ENCODE data around the gene MSRB1. TPM values are rescaled to one million over a fixed set of nuclear protein-coding genes. Genes with fewer than 3 reads are reported as not detected.

The MSRB1 gene
- polyA plus RNA-seq, 1 donor from 2014 or later: 6.0 TPM

DNA sequence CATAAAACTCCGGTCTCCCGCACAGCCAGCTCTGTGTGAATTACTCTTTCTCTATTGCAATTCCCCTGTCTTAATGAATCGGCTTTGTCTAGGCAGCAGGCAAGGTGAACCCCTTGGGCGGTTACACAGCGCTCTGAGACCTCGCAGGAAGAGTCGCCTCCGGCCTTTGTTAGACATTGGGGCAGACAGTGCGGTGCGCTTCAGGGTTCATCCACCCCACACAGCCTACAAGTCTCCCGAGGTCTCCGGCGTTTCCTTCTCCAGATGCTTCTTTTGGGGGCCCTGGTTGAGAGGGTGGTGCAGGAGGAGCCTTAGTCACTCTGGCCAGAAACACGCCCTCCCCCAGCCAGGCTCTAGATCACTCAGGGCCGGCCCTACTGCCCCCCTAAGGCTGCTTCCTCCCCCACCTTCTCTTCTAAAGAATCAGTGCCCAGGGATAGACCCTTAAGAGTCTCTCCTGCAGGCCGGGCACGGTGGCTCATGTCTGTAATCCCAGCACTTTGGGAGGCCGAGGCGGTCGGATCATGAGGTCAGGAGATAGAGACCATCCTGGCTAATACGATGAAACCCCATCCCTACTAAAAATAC, 1.7 kb upstream of the MSRB1 start:
- Histone ChIP-seq H4K20me1 (ENCODE audit: insufficient read depth) (no peaks in the 10 kb centered on the region), H3K27ac (ENCODE audit: low read length) (no peak overlapping the region), H3K9ac (ENCODE audit: low read length) (no peak overlapping the region), H3K4me2 (ENCODE audit: low read length) (no peak overlapping the region), H3K4me3 (ENCODE audit: low read length) (no peak overlapping the region), H3K27me3 (ENCODE audit: insufficient read depth, low read depth, low read length) (no peaks in the 10 kb centered on the region), H3F3A (ENCODE audit: insufficient read depth, low read length, poor library complexity, severe bottlenecking) (no peaks in the 10 kb centered on the region), H2AFZ (ENCODE audit: low read depth, low read length) (no peak overlapping the region), H3K9me2 (ENCODE audit: insufficient read depth, low read length) (no peaks in the 10 kb centered on the region), H3K79me2 (replicated peaks; ENCODE audit: insufficient read depth, low read length) (no peaks in the 10 kb centered on the region), H3K36me3 (ENCODE audit: insufficient read depth, low read length) (no peaks in the 10 kb centered on the region), H3K9me3 (ENCODE audit: low read length) (no peaks in the 10 kb centered on the region)
- TF ChIP-seq POLR2AphosphoS5 (IDR thresholded peaks at IDR 0.05) (no peak), EP300 (conservative IDR thresholded peaks at IDR 0.05; ENCODE audit: poor library complexity, severe bottlenecking) (no peak), EZH2 (IDR thresholded peaks at IDR 0.05; ENCODE audit: borderline replicate concordance, insufficient read depth, low read length, poor library complexity, severe bottlenecking) (no peak), TAF1 (IDR thresholded peaks at IDR 0.05; ENCODE audit: low read depth) (no peak), MXI1 (conservative IDR thresholded peaks at IDR 0.05; ENCODE audit: poor library complexity, severe bottlenecking) (no peak), SMC3 (conservative IDR thresholded peaks at IDR 0.05; ENCODE audit: poor library complexity) (no peak), RAD21 (conservative IDR thresholded peaks at IDR 0.05) (no peak)
- TF ChIP-seq, protein P1, sequence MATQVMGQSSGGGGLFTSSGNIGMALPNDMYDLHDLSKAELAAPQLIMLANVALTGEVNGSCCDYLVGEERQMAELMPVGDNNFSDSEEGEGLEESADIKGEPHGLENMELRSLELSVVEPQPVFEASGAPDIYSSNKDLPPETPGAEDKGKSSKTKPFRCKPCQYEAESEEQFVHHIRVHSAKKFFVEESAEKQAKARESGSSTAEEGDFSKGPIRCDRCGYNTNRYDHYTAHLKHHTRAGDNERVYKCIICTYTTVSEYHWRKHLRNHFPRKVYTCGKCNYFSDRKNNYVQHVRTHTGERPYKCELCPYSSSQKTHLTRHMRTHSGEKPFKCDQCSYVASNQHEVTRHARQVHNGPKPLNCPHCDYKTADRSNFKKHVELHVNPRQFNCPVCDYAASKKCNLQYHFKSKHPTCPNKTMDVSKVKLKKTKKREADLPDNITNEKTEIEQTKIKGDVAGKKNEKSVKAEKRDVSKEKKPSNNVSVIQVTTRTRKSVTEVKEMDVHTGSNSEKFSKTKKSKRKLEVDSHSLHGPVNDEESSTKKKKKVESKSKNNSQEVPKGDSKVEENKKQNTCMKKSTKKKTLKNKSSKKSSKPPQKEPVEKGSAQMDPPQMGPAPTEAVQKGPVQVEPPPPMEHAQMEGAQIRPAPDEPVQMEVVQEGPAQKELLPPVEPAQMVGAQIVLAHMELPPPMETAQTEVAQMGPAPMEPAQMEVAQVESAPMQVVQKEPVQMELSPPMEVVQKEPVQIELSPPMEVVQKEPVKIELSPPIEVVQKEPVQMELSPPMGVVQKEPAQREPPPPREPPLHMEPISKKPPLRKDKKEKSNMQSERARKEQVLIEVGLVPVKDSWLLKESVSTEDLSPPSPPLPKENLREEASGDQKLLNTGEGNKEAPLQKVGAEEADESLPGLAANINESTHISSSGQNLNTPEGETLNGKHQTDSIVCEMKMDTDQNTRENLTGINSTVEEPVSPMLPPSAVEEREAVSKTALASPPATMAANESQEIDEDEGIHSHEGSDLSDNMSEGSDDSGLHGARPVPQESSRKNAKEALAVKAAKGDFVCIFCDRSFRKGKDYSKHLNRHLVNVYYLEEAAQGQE (IDR thresholded peaks at IDR 0.05; ENCODE audit: borderline replicate concordance): no peak
- TF ChIP-seq, protein P2, sequence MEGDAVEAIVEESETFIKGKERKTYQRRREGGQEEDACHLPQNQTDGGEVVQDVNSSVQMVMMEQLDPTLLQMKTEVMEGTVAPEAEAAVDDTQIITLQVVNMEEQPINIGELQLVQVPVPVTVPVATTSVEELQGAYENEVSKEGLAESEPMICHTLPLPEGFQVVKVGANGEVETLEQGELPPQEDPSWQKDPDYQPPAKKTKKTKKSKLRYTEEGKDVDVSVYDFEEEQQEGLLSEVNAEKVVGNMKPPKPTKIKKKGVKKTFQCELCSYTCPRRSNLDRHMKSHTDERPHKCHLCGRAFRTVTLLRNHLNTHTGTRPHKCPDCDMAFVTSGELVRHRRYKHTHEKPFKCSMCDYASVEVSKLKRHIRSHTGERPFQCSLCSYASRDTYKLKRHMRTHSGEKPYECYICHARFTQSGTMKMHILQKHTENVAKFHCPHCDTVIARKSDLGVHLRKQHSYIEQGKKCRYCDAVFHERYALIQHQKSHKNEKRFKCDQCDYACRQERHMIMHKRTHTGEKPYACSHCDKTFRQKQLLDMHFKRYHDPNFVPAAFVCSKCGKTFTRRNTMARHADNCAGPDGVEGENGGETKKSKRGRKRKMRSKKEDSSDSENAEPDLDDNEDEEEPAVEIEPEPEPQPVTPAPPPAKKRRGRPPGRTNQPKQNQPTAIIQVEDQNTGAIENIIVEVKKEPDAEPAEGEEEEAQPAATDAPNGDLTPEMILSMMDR (IDR thresholded peaks at IDR 0.05; ENCODE audit: poor library complexity, severe bottlenecking): no peak

DNA sequence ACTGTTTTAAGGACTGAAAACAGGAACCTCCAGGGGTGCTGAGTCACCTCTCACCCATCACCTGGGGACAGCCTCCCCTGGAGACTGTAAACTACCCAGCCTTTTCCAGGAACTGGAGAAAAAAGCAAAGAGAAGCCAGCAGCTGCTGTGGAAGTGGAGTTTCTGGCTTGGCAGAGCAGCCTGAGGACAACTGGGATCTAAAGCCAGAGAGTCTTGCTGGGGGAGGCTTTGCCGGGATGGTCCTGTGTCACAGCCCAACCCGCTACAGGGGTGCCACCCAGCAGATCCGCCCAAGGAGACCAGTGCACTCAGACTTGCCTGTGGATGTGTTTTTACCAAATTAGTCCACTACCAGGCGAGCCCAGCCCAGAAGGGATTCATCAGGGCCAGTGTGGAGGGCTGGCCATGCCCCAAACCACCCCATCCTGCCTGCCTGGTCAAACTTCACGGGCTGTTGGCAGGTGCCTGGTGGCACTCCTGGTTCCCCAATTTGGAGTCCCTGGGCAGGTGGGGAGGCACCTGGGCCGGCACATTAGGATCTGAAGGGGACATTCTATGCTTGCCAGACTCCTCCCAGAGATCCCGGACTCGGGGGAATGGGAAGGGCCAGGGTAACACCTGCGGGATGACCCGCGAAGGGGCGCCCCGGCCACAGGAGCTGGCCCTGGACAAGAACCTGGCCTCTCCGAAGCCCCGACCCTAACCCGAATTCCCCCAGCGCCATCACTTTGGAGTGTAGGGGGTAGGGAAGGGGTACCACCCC, 771 bp downstream of the MSRB1 start:
- Histone ChIP-seq H3K36me3 (ENCODE audit: insufficient read depth, low read length) (no peaks in the 10 kb centered on the region), H2AFZ (ENCODE audit: low read depth, low read length) (peak overlapping the region; percentile 62), H3K9ac (ENCODE audit: low read length) (peak overlapping the region; percentile 76), H4K20me1 (ENCODE audit: insufficient read depth) (no peaks in the 10 kb centered on the region), H3K27ac (ENCODE audit: low read length) (no peak overlapping the region), H3F3A (ENCODE audit: insufficient read depth, low read length, poor library complexity, severe bottlenecking) (no peaks in the 10 kb centered on the region), H3K9me2 (ENCODE audit: insufficient read depth, low read length) (no peaks in the 10 kb centered on the region), H3K79me2 (replicated peaks; ENCODE audit: insufficient read depth, low read length) (no peaks in the 10 kb centered on the region), H3K9me3 (ENCODE audit: low read length) (no peaks in the 10 kb centered on the region), H3K4me3 (ENCODE audit: low read length) (peak overlapping the region; percentile 86), H3K27me3 (ENCODE audit: insufficient read depth, low read depth, low read length) (no peaks in the 10 kb centered on the region), H3K4me2 (ENCODE audit: low read length) (peak overlapping the region; percentile 72)
- TF ChIP-seq POLR2AphosphoS5 (IDR thresholded peaks at IDR 0.05) (no peak), SMC3 (conservative IDR thresholded peaks at IDR 0.05; ENCODE audit: poor library complexity) (no peak), EZH2 (IDR thresholded peaks at IDR 0.05; ENCODE audit: borderline replicate concordance, insufficient read depth, low read length, poor library complexity, severe bottlenecking) (no peak), MXI1 (conservative IDR thresholded peaks at IDR 0.05; ENCODE audit: poor library complexity, severe bottlenecking) (no peak), RAD21 (conservative IDR thresholded peaks at IDR 0.05) (no peak), TAF1 (IDR thresholded peaks at IDR 0.05; ENCODE audit: low read depth) (no peak), EP300 (conservative IDR thresholded peaks at IDR 0.05; ENCODE audit: poor library complexity, severe bottlenecking) (no peak)
- TF ChIP-seq, protein P2 (IDR thresholded peaks at IDR 0.05; ENCODE audit: poor library complexity, severe bottlenecking): no peak
- TF ChIP-seq, protein P1 (IDR thresholded peaks at IDR 0.05; ENCODE audit: borderline replicate concordance): no peak

All from neural cell (in vitro differentiated cells).